ENCODE data around the gene RHBDF1.

DNA sequence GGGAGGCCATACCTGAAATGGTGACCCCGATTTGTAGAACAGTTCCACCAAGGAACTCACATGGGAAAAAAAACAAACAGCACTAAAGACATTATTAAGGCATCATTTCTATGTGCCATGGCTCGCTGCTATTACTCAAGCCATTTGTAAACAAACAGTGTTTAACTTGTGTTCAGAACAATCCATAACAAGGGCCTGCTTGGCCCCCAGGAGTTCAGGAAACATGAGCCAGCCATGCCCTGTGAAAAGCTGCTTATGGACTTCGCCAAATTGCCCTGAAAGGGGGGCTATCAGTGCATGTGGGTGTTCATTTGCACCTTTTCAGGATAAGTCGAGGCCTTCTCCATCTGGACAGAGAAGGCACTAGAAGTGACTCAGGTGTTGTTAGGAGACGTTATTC lies 27.0 kb downstream of the RHBDF1 start:
- TF ChIP-seq, protein P1, sequence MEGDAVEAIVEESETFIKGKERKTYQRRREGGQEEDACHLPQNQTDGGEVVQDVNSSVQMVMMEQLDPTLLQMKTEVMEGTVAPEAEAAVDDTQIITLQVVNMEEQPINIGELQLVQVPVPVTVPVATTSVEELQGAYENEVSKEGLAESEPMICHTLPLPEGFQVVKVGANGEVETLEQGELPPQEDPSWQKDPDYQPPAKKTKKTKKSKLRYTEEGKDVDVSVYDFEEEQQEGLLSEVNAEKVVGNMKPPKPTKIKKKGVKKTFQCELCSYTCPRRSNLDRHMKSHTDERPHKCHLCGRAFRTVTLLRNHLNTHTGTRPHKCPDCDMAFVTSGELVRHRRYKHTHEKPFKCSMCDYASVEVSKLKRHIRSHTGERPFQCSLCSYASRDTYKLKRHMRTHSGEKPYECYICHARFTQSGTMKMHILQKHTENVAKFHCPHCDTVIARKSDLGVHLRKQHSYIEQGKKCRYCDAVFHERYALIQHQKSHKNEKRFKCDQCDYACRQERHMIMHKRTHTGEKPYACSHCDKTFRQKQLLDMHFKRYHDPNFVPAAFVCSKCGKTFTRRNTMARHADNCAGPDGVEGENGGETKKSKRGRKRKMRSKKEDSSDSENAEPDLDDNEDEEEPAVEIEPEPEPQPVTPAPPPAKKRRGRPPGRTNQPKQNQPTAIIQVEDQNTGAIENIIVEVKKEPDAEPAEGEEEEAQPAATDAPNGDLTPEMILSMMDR (conservative IDR thresholded peaks at IDR 0.05) = no peak
- no peak for TF ChIP-seq ZFX (IDR thresholded peaks at IDR 0.05)
